NT2/D1 (cell line): ENCODE measurements around the gene CCR6.

ENCODE experiments used
- SUZ12 ChIP-seq: IDR thresholded peaks from 2 replicates; pipeline ENCODE4 v1.6.1; 2011; ENCODE audit not compliant: insufficient read length, insufficient read depth; ENCODE audit errors: extremely low read depth
- ZNF274 ChIP-seq: IDR thresholded peaks from 2 replicates; pipeline ENCODE4 v1.6.1; 2011; ENCODE audit warnings: mild to moderate bottlenecking, low read depth, low read length

GRCh38 chr6:167125410-167125809 is 2.5 kb downstream of the CCR6 start:
- TF ChIP-seq ZNF274, result no peak
- TF ChIP-seq SUZ12, result no peak
